ENCODE results near the gene CRABP2. TPM values are rescaled to one million over a fixed set of nuclear protein-coding genes. Genes with fewer than 3 reads are reported as not detected.

CRABP2 gene
- total and polyA plus RNA-seq, 10 of the 15 experiments (the other 5 are each of a cell fraction or from before 2014, with no cell fraction given) = 0.21 to 1.3 (median 0.41) TPM

- TF ChIP-seq PKNOX1 (IDR thresholded peaks at IDR 0.05) (peak; percentile 78), HDGF (IDR thresholded peaks at IDR 0.05) (peak; percentile 67), POLR2A (IDR thresholded peaks at IDR 0.05; ENCODE audit: low read depth, low read length) (peak; percentile 92), ETV6 (conservative IDR thresholded peaks at IDR 0.05 in 1 of 2, IDR thresholded peaks at IDR 0.05 in 1 of 2; ENCODE audit: borderline replicate concordance in 1 of 2, low read depth in 1 of 2) (no peak; a peak in 1 of 4 replicates), CHD2 (IDR thresholded peaks at IDR 0.05; ENCODE audit: borderline replicate concordance, low read depth, low read length) (peak; percentile 59), CHD1 (IDR thresholded peaks at IDR 0.05; ENCODE audit: low read depth, low read length) (peak; percentile 44; the same call in 1 of the 2 replicates), ZZZ3 (IDR thresholded peaks at IDR 0.05; ENCODE audit: control insufficient read depth, insufficient read length, low read depth) (no peak), ELK1 (IDR thresholded peaks at IDR 0.05; ENCODE audit: low read depth, low read length) (peak; percentile 53), EP300 (IDR thresholded peaks at IDR 0.05; ENCODE audit: borderline replicate concordance in 1 of 2, control insufficient read depth in 1 of 2, low read depth in 2 of 2, low read length in 2 of 2) (peak in 1 of 2 experiments; percentile 14; a peak in 1 of 4 replicates), RELA (IDR thresholded peaks at IDR 0.05; ENCODE audit: borderline replicate concordance, partially characterized antibody) (peak; percentile 60), ZBTB40 (IDR thresholded peaks at IDR 0.05; ENCODE audit: borderline replicate concordance) (peak; percentile 73; the same call in 1 of the 2 replicates), CREM (IDR thresholded peaks at IDR 0.05; ENCODE audit: low read depth) (peak; percentile 99), BHLHE40 (IDR thresholded peaks at IDR 0.05; ENCODE audit: borderline replicate concordance in 1 of 2, low read depth in 2 of 2, low read length in 1 of 2) (peak; percentile 93 to 97), NR2F1 (conservative IDR thresholded peaks at IDR 0.05) (no peak; the same call in 1 of the 2 replicates), ZNF622 (IDR thresholded peaks at IDR 0.05) (no peak), KLF5 (IDR thresholded peaks at IDR 0.05; ENCODE audit: partially characterized antibody) (peak; percentile 70), MAX (IDR thresholded peaks at IDR 0.05; ENCODE audit: low read depth, low read length) (no peak), PAX8 (IDR thresholded peaks at IDR 0.05) (no peak), SREBF2 (IDR thresholded peaks at IDR 0.05; ENCODE audit: low read length) (no peak), SUZ12 (IDR thresholded peaks at IDR 0.05; ENCODE audit: unreplicated experiment) (no peak), NKRF (conservative IDR thresholded peaks at IDR 0.05) (peak; percentile 36; the same call in 1 of the 2 replicates)
Observed at GRCh38 chr1:156728599-156729462, 23.4 kb upstream of the CRABP2 start, which contains the start of gene ISG20L2 (continued).

Data from GM12878 (cell line).